ENCODE results near the gene NECTIN2. TPM values are rescaled to one million over a fixed set of nuclear protein-coding genes. Genes with fewer than 3 reads are reported as not detected.

NECTIN2 gene
- 100 to 1,000 TPM in 3 of 4 donors, 10 to 100 TPM in 1; 25.6 to 171 (median 122) TPM for total RNA-seq

- Histone ChIP-seq H3K9me3 (peaks cover 0 to 5% (median 0%) of the 10 kb centered on the region in 4 donors), H3K4me3 (peak within 1 kb of the TSS; percentile 58 to 95 (median 82)), H3K27ac (peak within 1 kb of the TSS; percentile 75 to 97 (median 96)), H3K36me3 (no peaks in the 10 kb centered on the region), H3K4me1 (peaks cover 0 to 38% (median 12%) of the 10 kb centered on the region in 4 donors), H3K27me3 (no peaks in the 10 kb centered on the region)
- peak; percentile 88 to 95 for TF ChIP-seq POLR2A (IDR thresholded peaks at IDR 0.05)
- peak; percentile 10 to 89 (median 74) for TF ChIP-seq CTCF (IDR thresholded peaks at IDR 0.05)
- peak; percentile 85 to 100 (median 99) for DNase-seq
Measured at GRCh38 chr19:44845612-44846454, at the start of gene NECTIN2. Gene NECTIN2, plus strand, starts transcription at chr19:44846297. Its CDS starts 229 bp downstream, at chr19:44846526.

GRCh38 chr19:44796701-44797115, 49.4 kb upstream of the NECTIN2 start:
- no peak for TF ChIP-seq CTCF (IDR thresholded peaks at IDR 0.05)
- TF ChIP-seq POLR2A (IDR thresholded peaks at IDR 0.05), result no peak
- H3K27me3 ChIP-seq, result no peaks in the 10 kb centered on the region
- H3K27ac ChIP-seq, result peak overlapping the region in 2 of 4 donors; percentile 42 to 49
- H3K4me1 ChIP-seq, result peaks cover 0 to 16% (median 0%) of the 10 kb centered on the region in 4 donors
- DNase-seq, result peak in 2 of 3 donors; percentile 30 to 62
- no peak overlapping the region for H3K4me3 ChIP-seq
- no peaks in the 10 kb centered on the region for H3K9me3 ChIP-seq
- peaks cover 0 to 42% (median 0%) of the 10 kb centered on the region in 3 donors for H3K36me3 ChIP-seq

GRCh38 chr19:44799627-44800346, 46.3 kb upstream of the NECTIN2 start:
- no peaks in the 10 kb centered on the region for H3K9me3 ChIP-seq
- peaks cover 0 to 16% (median 0%) of the 10 kb centered on the region in 4 donors for H3K4me1 ChIP-seq
- no peak for DNase-seq
- no peak overlapping the region for H3K27ac ChIP-seq
- H3K36me3 ChIP-seq, result peaks cover 0 to 26% (median 0%) of the 10 kb centered on the region in 3 donors
- TF ChIP-seq CTCF (IDR thresholded peaks at IDR 0.05) (no peak), POLR2A (IDR thresholded peaks at IDR 0.05) (no peak)
- no peaks in the 10 kb centered on the region for H3K27me3 ChIP-seq
- no peak overlapping the region for H3K4me3 ChIP-seq

GRCh38 chr19:44800461-44800860, 45.6 kb upstream of the NECTIN2 start:
- H3K9me3 ChIP-seq, result no peaks in the 10 kb centered on the region
- no peak overlapping the region for H3K4me3 ChIP-seq
- peak; percentile 68 to 92 (median 88) for DNase-seq
- H3K27ac ChIP-seq, result no peak overlapping the region
- peaks cover 0 to 19% (median 0%) of the 10 kb centered on the region in 3 donors for H3K36me3 ChIP-seq
- H3K27me3 ChIP-seq, result no peaks in the 10 kb centered on the region
- H3K4me1 ChIP-seq, result peaks cover 0 to 16% (median 0%) of the 10 kb centered on the region in 4 donors
- TF ChIP-seq CTCF (IDR thresholded peaks at IDR 0.05), result peak; percentile 69 to 95 (median 90)
- TF ChIP-seq POLR2A (IDR thresholded peaks at IDR 0.05), result no peak

Measured in Peyer's patch (tissue), 4 donors.